ENCODE measurements around the gene RAP1A.

Gene RAP1A

GRCh38 chr1:111723091-111723806, 103.7 kb downstream of the RAP1A start:
- no peaks in the 10 kb centered on the region for H3K79me2 ChIP-seq (ENCODE audit: insufficient read depth, low read length)
- H4K20me1 ChIP-seq (ENCODE audit: insufficient read depth, low read length, poor library complexity, severe bottlenecking): no peaks in the 10 kb centered on the region
- H3K9me3 ChIP-seq (ENCODE audit: insufficient read depth, low read depth, low read length): no peaks in the 10 kb centered on the region
- H3K9ac ChIP-seq (ENCODE audit: low read depth, low read length, poor library complexity, severe bottlenecking): no peak overlapping the region
- TF ChIP-seq CTCF (conservative IDR thresholded peaks at IDR 0.05; ENCODE audit: low read length) (no peak), EZH2phosphoT487 (IDR thresholded peaks at IDR 0.05; ENCODE audit: borderline replicate concordance) (no peak)
- H3F3A ChIP-seq (ENCODE audit: low read depth): no peaks in the 10 kb centered on the region
- no peaks in the 10 kb centered on the region for H3K9me2 ChIP-seq (replicated peaks; ENCODE audit: low read depth, low read length)
- H3K27me3 ChIP-seq (ENCODE audit: insufficient read depth, low read length, poor library complexity, severe bottlenecking): no peaks in the 10 kb centered on the region
- no peak overlapping the region for H3K4me2 ChIP-seq (ENCODE audit: low read depth, low read length, poor library complexity, severe bottlenecking)
- no peak overlapping the region for H3K4me3 ChIP-seq (ENCODE audit: low read length, poor library complexity, severe bottlenecking)
- H3K4me1 ChIP-seq (ENCODE audit: insufficient read depth, low read length, poor library complexity, severe bottlenecking): no peaks in the 10 kb centered on the region
- H2AFZ ChIP-seq (ENCODE audit: low read length): no peak overlapping the region
- no peaks in the 10 kb centered on the region for H3K36me3 ChIP-seq (ENCODE audit: insufficient read depth, low read length)

GRCh38 chr1:111723871-111724270, 104.3 kb downstream of the RAP1A start:
- Histone ChIP-seq H3K79me2 (ENCODE audit: insufficient read depth, low read length) (no peaks in the 10 kb centered on the region), H3K9me2 (replicated peaks; ENCODE audit: low read depth, low read length) (no peaks in the 10 kb centered on the region), H2AFZ (ENCODE audit: low read length) (no peak overlapping the region), H3K27me3 (ENCODE audit: insufficient read depth, low read length, poor library complexity, severe bottlenecking) (no peaks in the 10 kb centered on the region), H3K36me3 (ENCODE audit: insufficient read depth, low read length) (no peaks in the 10 kb centered on the region), H3F3A (ENCODE audit: low read depth) (no peaks in the 10 kb centered on the region), H4K20me1 (ENCODE audit: insufficient read depth, low read length, poor library complexity, severe bottlenecking) (no peaks in the 10 kb centered on the region), H3K4me3 (ENCODE audit: low read length, poor library complexity, severe bottlenecking) (no peak overlapping the region), H3K9ac (ENCODE audit: low read depth, low read length, poor library complexity, severe bottlenecking) (no peak overlapping the region), H3K4me2 (ENCODE audit: low read depth, low read length, poor library complexity, severe bottlenecking) (no peak overlapping the region), H3K4me1 (ENCODE audit: insufficient read depth, low read length, poor library complexity, severe bottlenecking) (no peaks in the 10 kb centered on the region), H3K9me3 (ENCODE audit: insufficient read depth, low read depth, low read length) (no peaks in the 10 kb centered on the region)
- TF ChIP-seq CTCF (conservative IDR thresholded peaks at IDR 0.05; ENCODE audit: low read length) (no peak), EZH2phosphoT487 (IDR thresholded peaks at IDR 0.05; ENCODE audit: borderline replicate concordance) (no peak)

- Histone ChIP-seq H3K4me1 (ENCODE audit: insufficient read depth, low read length, poor library complexity, severe bottlenecking) (no peaks in the 10 kb centered on the region), H3K27me3 (ENCODE audit: insufficient read depth, low read length, poor library complexity, severe bottlenecking) (no peaks in the 10 kb centered on the region), H4K20me1 (ENCODE audit: insufficient read depth, low read length, poor library complexity, severe bottlenecking) (no peaks in the 10 kb centered on the region), H3K4me3 (ENCODE audit: low read length, poor library complexity, severe bottlenecking) (no peak overlapping the region), H3K9me3 (ENCODE audit: insufficient read depth, low read depth, low read length) (no peaks in the 10 kb centered on the region), H3K4me2 (ENCODE audit: low read depth, low read length, poor library complexity, severe bottlenecking) (no peak overlapping the region), H3K9ac (ENCODE audit: low read depth, low read length, poor library complexity, severe bottlenecking) (no peak overlapping the region), H2AFZ (ENCODE audit: low read length) (no peak overlapping the region), H3K79me2 (ENCODE audit: insufficient read depth, low read length) (no peaks in the 10 kb centered on the region), H3F3A (ENCODE audit: low read depth) (no peaks in the 10 kb centered on the region), H3K36me3 (ENCODE audit: insufficient read depth, low read length) (no peaks in the 10 kb centered on the region), H3K9me2 (replicated peaks; ENCODE audit: low read depth, low read length) (no peaks in the 10 kb centered on the region)
- no peak for TF ChIP-seq CTCF (conservative IDR thresholded peaks at IDR 0.05; ENCODE audit: low read length)
- TF ChIP-seq EZH2phosphoT487 (IDR thresholded peaks at IDR 0.05; ENCODE audit: borderline replicate concordance): no peak
Measured at GRCh38 chr1:111725192-111725591, 105.6 kb downstream of the RAP1A start.
